PFSK-1 (cell line): ENCODE results near the gene FAM177B.

Experiments used
- FOXP2 ChIP-seq: optimal IDR thresholded peaks from 2 replicates; pipeline ENCODE3; 2011; ENCODE audit warnings: borderline replicate concordance, control low read depth, inconsistent platforms; ENCODE audit not compliant: insufficient read depth; ENCODE audit errors: extremely low read length, extremely low read depth
- POLR2AphosphoS5 ChIP-seq: IDR thresholded peaks from 2 replicates; pipeline ENCODE4 v1.6.1; 2012; ENCODE audit warnings: low read depth, mild to moderate bottlenecking, control low read depth, low read length, moderate library complexity
- SIN3A ChIP-seq: IDR thresholded peaks from 2 replicates; pipeline ENCODE4 v1.6.1; 2012; ENCODE audit warnings: mild to moderate bottlenecking, low read length, moderate library complexity, borderline replicate concordance; ENCODE audit not compliant: insufficient read depth
- TAF1 ChIP-seq: IDR thresholded peaks from 2 replicates; pipeline ENCODE4 v1.6.1; 2012; ENCODE audit warnings: low read length, control low read depth, borderline replicate concordance; ENCODE audit not compliant: insufficient read depth
- TF ChIP-seq, protein P1 (sequence below), 2 experiments: IDR thresholded peaks; 2 replicates each; pipeline versions ENCODE4 v1.6.1 to v1.8.0; 2011 to 2012; ENCODE audit warnings: low read depth in 2 of 2, low read length in 2 of 2, control low read depth in 1 of 2, inconsistent platforms in 1 of 2, mild to moderate bottlenecking in 1 of 2, moderate library complexity in 1 of 2; ENCODE audit not compliant: insufficient read depth in 1 of 2

Gene FAM177B

GRCh38 chr1:222730866-222731265, 6.1 kb upstream of the FAM177B start:
- no peak for TF ChIP-seq FOXP2
- TF ChIP-seq, protein P1, sequence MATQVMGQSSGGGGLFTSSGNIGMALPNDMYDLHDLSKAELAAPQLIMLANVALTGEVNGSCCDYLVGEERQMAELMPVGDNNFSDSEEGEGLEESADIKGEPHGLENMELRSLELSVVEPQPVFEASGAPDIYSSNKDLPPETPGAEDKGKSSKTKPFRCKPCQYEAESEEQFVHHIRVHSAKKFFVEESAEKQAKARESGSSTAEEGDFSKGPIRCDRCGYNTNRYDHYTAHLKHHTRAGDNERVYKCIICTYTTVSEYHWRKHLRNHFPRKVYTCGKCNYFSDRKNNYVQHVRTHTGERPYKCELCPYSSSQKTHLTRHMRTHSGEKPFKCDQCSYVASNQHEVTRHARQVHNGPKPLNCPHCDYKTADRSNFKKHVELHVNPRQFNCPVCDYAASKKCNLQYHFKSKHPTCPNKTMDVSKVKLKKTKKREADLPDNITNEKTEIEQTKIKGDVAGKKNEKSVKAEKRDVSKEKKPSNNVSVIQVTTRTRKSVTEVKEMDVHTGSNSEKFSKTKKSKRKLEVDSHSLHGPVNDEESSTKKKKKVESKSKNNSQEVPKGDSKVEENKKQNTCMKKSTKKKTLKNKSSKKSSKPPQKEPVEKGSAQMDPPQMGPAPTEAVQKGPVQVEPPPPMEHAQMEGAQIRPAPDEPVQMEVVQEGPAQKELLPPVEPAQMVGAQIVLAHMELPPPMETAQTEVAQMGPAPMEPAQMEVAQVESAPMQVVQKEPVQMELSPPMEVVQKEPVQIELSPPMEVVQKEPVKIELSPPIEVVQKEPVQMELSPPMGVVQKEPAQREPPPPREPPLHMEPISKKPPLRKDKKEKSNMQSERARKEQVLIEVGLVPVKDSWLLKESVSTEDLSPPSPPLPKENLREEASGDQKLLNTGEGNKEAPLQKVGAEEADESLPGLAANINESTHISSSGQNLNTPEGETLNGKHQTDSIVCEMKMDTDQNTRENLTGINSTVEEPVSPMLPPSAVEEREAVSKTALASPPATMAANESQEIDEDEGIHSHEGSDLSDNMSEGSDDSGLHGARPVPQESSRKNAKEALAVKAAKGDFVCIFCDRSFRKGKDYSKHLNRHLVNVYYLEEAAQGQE (IDR thresholded peaks at IDR 0.05; ENCODE audit: insufficient read depth in 1 of 2, low read depth in 2 of 2, low read length in 2 of 2): no peak
- no peak for TF ChIP-seq POLR2AphosphoS5
- no peak for TF ChIP-seq SIN3A
- no peak for TF ChIP-seq TAF1

- TF ChIP-seq TAF1: no peak
- TF ChIP-seq, protein P1 (IDR thresholded peaks at IDR 0.05; ENCODE audit: insufficient read depth in 1 of 2, low read depth in 2 of 2, low read length in 2 of 2): no peak
- no peak for TF ChIP-seq FOXP2
Observed at GRCh38 chr1:222732216-222733159, 4.5 kb upstream of the FAM177B start.

GRCh38 chr1:222734740-222735139, 2.3 kb upstream of the FAM177B start:
- TF ChIP-seq TAF1: no peak
- no peak for TF ChIP-seq SIN3A
- no peak for TF ChIP-seq POLR2AphosphoS5
- TF ChIP-seq, protein P1 (IDR thresholded peaks at IDR 0.05; ENCODE audit: insufficient read depth in 1 of 2, low read depth in 2 of 2, low read length in 2 of 2): no peak
- TF ChIP-seq FOXP2: no peak

- TF ChIP-seq POLR2AphosphoS5 (no peak), SIN3A (no peak), FOXP2 (no peak), TAF1 (no peak)
- TF ChIP-seq, protein P1 (IDR thresholded peaks at IDR 0.05; ENCODE audit: insufficient read depth in 1 of 2, low read depth in 2 of 2, low read length in 2 of 2): no peak
Observed at GRCh38 chr1:222736470-222736869, 532 bp upstream of the FAM177B start.
